HepG2 (cell line): ENCODE results near the gene FNDC4. TPM values are rescaled to one million over a fixed set of nuclear protein-coding genes. Genes with fewer than 3 reads are reported as not detected.
A peak's percentile ranks its signal among the peaks of the same experiment; 100 is the strongest.

Experiments used
- ATAC-seq: fragments of 200-7000 bp; cut with Tn5 transposase; 3 replicates; pipeline ENCODE4 v1.9.1; 2020; ENCODE audit warnings: mild to moderate bottlenecking, moderate library complexity
- BruUV-seq: library from RNA; stranded (reverse); fragments of 400-500 nt; replicated peaks from 2 replicates; lab custom pipeline; 2021; lab: Mats Ljungman, UMichigan
- CTCF ChIA-PET: fragments of 300-600 bp; formaldehyde crosslinking; extraction: SDS; loops from one replicate; lab custom pipeline; 2021; ENCODE audit warnings: low total read pairs, inconsistent platforms, low intra/inter-chr PET ratio; lab: Yijun Ruan, JAX
- POLR2A ChIA-PET: fragments of 350-600 bp; sonication (Branson Sonifier 250); formaldehyde crosslinking; loops from one replicate; lab custom pipeline; 2020; ENCODE audit warnings: antibody characterized with exemption, inconsistent platforms; lab: Yijun Ruan, JAX
- DNase-seq: peaks from one replicate; pipeline ENCODE4 v3.0.0-alpha.2; 2015; ENCODE audit warnings: low spot score
- FAIRE-seq: peaks from 3 replicates; lab custom pipeline; 2011; peaks lifted over from hg19 to GRCh38; lab: Jason Lieb, UNC
- H2AFZ ChIP-seq: one replicate; pipeline ENCODE4 v1.6.1; 2011; ENCODE audit warnings: low read length, inconsistent platforms
- H3K27ac ChIP-seq: fragments of 300-600 bp; 3 replicates; pipeline ENCODE4 v1.8.0; 2011; ENCODE audit warnings: mixed run types, mild to moderate bottlenecking, mixed read lengths, low read length, inconsistent platforms; ENCODE audit not compliant: insufficient read depth; ENCODE audit errors: extremely low read length
- H3K27me3 ChIP-seq, 2 experiments: fragments of 200-600 bp in 1 of 2; 2 replicates in 1 of 2; 3 replicates in 1 of 2; pipeline versions ENCODE4 v1.6.0 to v1.8.0; 2011; ENCODE audit warnings: low read length in 2 of 2, mild to moderate bottlenecking in 2 of 2, moderate library complexity in 2 of 2, inconsistent platforms in 1 of 2; ENCODE audit not compliant: insufficient read depth in 2 of 2, control insufficient read depth in 1 of 2
- H3K36me3 ChIP-seq, 2 experiments: fragments of 200-600 bp in 1 of 2; replicated peaks in 1 of 2; 2 replicates in 1 of 2; 3 replicates in 1 of 2; pipeline versions ENCODE4 v1.5.1 to v1.8.0; 2011; ENCODE audit warnings: low read length in 2 of 2, inconsistent platforms in 1 of 2; ENCODE audit not compliant: insufficient read depth in 2 of 2, control insufficient read depth in 1 of 2
- H3K4me1 ChIP-seq: 2 replicates; pipeline ENCODE4 v1.5.1; 2012; ENCODE audit warnings: low read length, inconsistent platforms; ENCODE audit not compliant: insufficient read depth
- H3K4me2 ChIP-seq: 2 replicates; pipeline ENCODE4 v1.6.0; 2011; ENCODE audit warnings: low read depth, low read length, inconsistent platforms
- H3K4me3 ChIP-seq, 3 experiments: fragments of 200-600 bp in 1 of 3; sonication (generic), shearing (Covaris generic) in 1 of 3; replicated peaks in 1 of 3; 2 replicates each; pipeline ENCODE4 v1.5.1; 2011 to 2016; ENCODE audit warnings: low read length in 3 of 3, inconsistent platforms in 2 of 3, low read depth in 2 of 3, mild to moderate bottlenecking in 2 of 3, control low read depth in 1 of 3, mixed read lengths in 1 of 3; ENCODE audit not compliant: insufficient read depth in 1 of 3
- H3K79me2 ChIP-seq: one replicate; pipeline ENCODE4 v1.6.1; 2011; ENCODE audit warnings: low read length, inconsistent platforms; ENCODE audit not compliant: insufficient read depth
- H3K9ac ChIP-seq: 2 replicates; pipeline ENCODE4 v1.6.0; 2011; ENCODE audit warnings: mild to moderate bottlenecking, low read depth, low read length, inconsistent platforms; ENCODE audit not compliant: insufficient read depth
- H3K9me3 ChIP-seq: 2 replicates; pipeline ENCODE4 v1.5.1; 2012; ENCODE audit warnings: mild to moderate bottlenecking, low read length
- H4K20me1 ChIP-seq: 2 replicates; pipeline ENCODE4 v1.6.0; 2011; ENCODE audit warnings: inconsistent platforms, mild to moderate bottlenecking, low read length, moderate library complexity; ENCODE audit not compliant: insufficient read depth
- ATF7 ChIP-seq, 2 experiments: fragments of 450-650 bp in 1 of 2; sonication (generic) in 1 of 2; formaldehyde crosslinking in 1 of 2; IDR thresholded peaks; 2 replicates each; pipeline versions ENCODE4 v1.4.0 to v1.6.1; 2016 to 2020; ENCODE audit warnings: antibody characterized with exemption in 1 of 2, mild to moderate bottlenecking in 1 of 2, missing genetic modification reagents in 1 of 2
- CREB1 ChIP-seq, 2 experiments: fragments of 450-650 bp in 1 of 2; IDR thresholded peaks; 2 replicates each; pipeline ENCODE4 v1.6.1; 2016 to 2017; ENCODE audit warnings: control low read depth in 1 of 2, mild to moderate bottlenecking in 1 of 2, missing compliant biosample characterization in 1 of 2, missing genetic modification characterization in 1 of 2
- RAD51 ChIP-seq: fragments of 450-650 bp; IDR thresholded peaks from 2 replicates; pipeline ENCODE4 v1.6.1; 2016; ENCODE audit warnings: borderline replicate concordance
- RXRA ChIP-seq: sonication (generic); formaldehyde crosslinking; IDR thresholded peaks from 2 replicates; pipeline ENCODE4 v1.5.1; 2020; ENCODE audit warnings: missing genetic modification reagents
- ZFP37 ChIP-seq: sonication (generic); formaldehyde crosslinking; IDR thresholded peaks from 2 replicates; pipeline ENCODE4 v1.4.0; 2020; ENCODE audit warnings: missing genetic modification reagents, borderline replicate concordance
- ZNF816 ChIP-seq: sonication (generic); formaldehyde crosslinking; IDR thresholded peaks from 2 replicates; pipeline ENCODE4 v1.8.0; 2022; ENCODE audit warnings: missing genetic modification reagents, mild to moderate bottlenecking, borderline replicate concordance
- WGBS: methylation state at CpG from one replicate; pipeline ENCODE4 v1.1.6; 2017; ENCODE audit warnings: low lambda C conversion rate; 5-methylcytosine and 5-hydroxymethylcytosine counted together
- in situ Hi-C: cut with HindIII; loops from 2 replicates; pipeline ENCODE4 v1.10.0; 2017; ENCODE audit warnings: low pct_unique_long_range_greater_than_20kb; ENCODE audit not compliant: extremely low pct_ligation_motif_present
- intact Hi-C: fragments of 100-400 bp; cut with micrococcal nuclease; formaldehyde crosslinking; loops from one replicate; pipeline ENCODE4 v1.10.0; 2022; ENCODE audit not compliant: unreplicated experiment
- polyA plus RNA-seq, 8 experiments: library from polyadenylated mRNA; depleted of rRNA in 3 of 8; stranded (reverse) in 7 of 8; unstranded in 1 of 8; fragments of >200 nt; fragmentation: Illumina TruSeq in 4 of 8; extraction: Trizol in 4 of 8; gene quantifications; 2 replicates each; pipeline versions ENCODE4 v1.2.1 to v1.2.3, GENCODE V29; 2011 to 2016; ENCODE audit warnings: low read depth in 4 of 8, missing spikeins in 1 of 8, mixed read lengths in 1 of 8; ENCODE audit not compliant: insufficient read depth in 1 of 8
- total RNA-seq, 5 experiments: library from RNA; depleted of rRNA; stranded (reverse); fragments of >200 nt; fragmentation: Illumina TruSeq; extraction: Trizol; gene quantifications; 2 replicates each; pipeline ENCODE4 v1.2.3, GENCODE V29; 2016; ENCODE audit warnings: low read depth in 1 of 5
- TF ChIP-seq, protein P1 (sequence below): sonication (generic); formaldehyde crosslinking; IDR thresholded peaks from 2 replicates; pipeline ENCODE4 v1.4.0; 2020; ENCODE audit warnings: mild to moderate bottlenecking, missing genetic modification reagents

Gene FNDC4
- total and polyA plus RNA-seq, 2 of the 13 experiments (the other 11 are each of a cell fraction or from before 2014, with no cell fraction given), result 9.0 to 17.4 TPM

GRCh38 chr2:27492557-27492956 lies 2.4 kb downstream of the FNDC4 start:
- Histone ChIP-seq H3K4me3 (no peak overlapping the region), H3K4me2 (no peak overlapping the region), H3K36me3 (no peaks in the 10 kb centered on the region), H3K27me3 (no peaks in the 10 kb centered on the region; a peak in 1 of 5 replicates), H3K9ac (no peak overlapping the region), H3K4me1 (peaks cover 61% of the 10 kb centered on the region), H2AFZ (no peak overlapping the region), H4K20me1 (no peaks in the 10 kb centered on the region), H3K79me2 (no peaks in the 10 kb centered on the region), H3K9me3 (no peaks in the 10 kb centered on the region), H3K27ac (no peak overlapping the region)
- DNase-seq, result no peak
- in situ Hi-C loops (no loop called here), intact Hi-C loops (no loop called here)
- TF ChIP-seq ZFP37 (CRISPR knock-in tag) (no peak), CREB1 (IDR thresholded peaks at IDR 0.05) (peak; percentile 71), CREB1 (CRISPR knock-in tag; IDR thresholded peaks at IDR 0.05) (no peak), ATF7 (IDR thresholded peaks at IDR 0.05) (peak; percentile 96), ATF7 (CRISPR knock-in tag; IDR thresholded peaks at IDR 0.05) (no peak)
- BruUV-seq, result no TSS peak
- CTCF ChIA-PET, result no interaction called here
- POLR2A ChIA-PET, result no interaction called here
- no peak for FAIRE-seq
- no peak for ATAC-seq
- 92% methylated on average over 4 of the region's 4 CpGs for WGBS

- Histone ChIP-seq H4K20me1 (no peaks in the 10 kb centered on the region), H3K4me3 (peak within 1 kb of the TSS; percentile 69 to 79 (median 78)), H3K27me3 (no peaks in the 10 kb centered on the region; a peak in 1 of 5 replicates), H3K4me1 (peaks cover 41% of the 10 kb centered on the region), H3K36me3 (peaks cover 0 to 4% of the 10 kb centered on the region in 2 experiments; a peak in 2 of 5 replicates), H3K79me2 (no peaks in the 10 kb centered on the region), H3K9me3 (no peaks in the 10 kb centered on the region), H3K9ac (peak within 1 kb of the TSS; percentile 73), H2AFZ (peak within 1 kb of the TSS; percentile 81), H3K4me2 (peak within 1 kb of the TSS; percentile 100), H3K27ac (peak within 1 kb of the TSS; percentile 54)
- in situ Hi-C loops, result no loop called here
- ATAC-seq, result peak; percentile 91
- intact Hi-C loops, result loop anchor here (1.0 to 2.0 kb wide), 2 partner anchors 60 to 81 kb away; partner anchors contain the start of gene PPM1G
- 17% methylated on average over 40 of the region's 43 CpGs for WGBS
- BruUV-seq, result TSS peak; percentile 97
- CTCF ChIA-PET, result no interaction called here
- FAIRE-seq, result peak; percentile 99
- peak; percentile 100 for DNase-seq
- POLR2A ChIA-PET, result interaction anchor here (0.9 to 1.1 kb wide), 2 partner anchors 62 to 80 kb away, joined by 3 to 4 read pairs; partner anchors contain the start of genes NRBP1 and PPM1G
- TF ChIP-seq RXRA, result peak; percentile 85
- TF ChIP-seq, protein P1, sequence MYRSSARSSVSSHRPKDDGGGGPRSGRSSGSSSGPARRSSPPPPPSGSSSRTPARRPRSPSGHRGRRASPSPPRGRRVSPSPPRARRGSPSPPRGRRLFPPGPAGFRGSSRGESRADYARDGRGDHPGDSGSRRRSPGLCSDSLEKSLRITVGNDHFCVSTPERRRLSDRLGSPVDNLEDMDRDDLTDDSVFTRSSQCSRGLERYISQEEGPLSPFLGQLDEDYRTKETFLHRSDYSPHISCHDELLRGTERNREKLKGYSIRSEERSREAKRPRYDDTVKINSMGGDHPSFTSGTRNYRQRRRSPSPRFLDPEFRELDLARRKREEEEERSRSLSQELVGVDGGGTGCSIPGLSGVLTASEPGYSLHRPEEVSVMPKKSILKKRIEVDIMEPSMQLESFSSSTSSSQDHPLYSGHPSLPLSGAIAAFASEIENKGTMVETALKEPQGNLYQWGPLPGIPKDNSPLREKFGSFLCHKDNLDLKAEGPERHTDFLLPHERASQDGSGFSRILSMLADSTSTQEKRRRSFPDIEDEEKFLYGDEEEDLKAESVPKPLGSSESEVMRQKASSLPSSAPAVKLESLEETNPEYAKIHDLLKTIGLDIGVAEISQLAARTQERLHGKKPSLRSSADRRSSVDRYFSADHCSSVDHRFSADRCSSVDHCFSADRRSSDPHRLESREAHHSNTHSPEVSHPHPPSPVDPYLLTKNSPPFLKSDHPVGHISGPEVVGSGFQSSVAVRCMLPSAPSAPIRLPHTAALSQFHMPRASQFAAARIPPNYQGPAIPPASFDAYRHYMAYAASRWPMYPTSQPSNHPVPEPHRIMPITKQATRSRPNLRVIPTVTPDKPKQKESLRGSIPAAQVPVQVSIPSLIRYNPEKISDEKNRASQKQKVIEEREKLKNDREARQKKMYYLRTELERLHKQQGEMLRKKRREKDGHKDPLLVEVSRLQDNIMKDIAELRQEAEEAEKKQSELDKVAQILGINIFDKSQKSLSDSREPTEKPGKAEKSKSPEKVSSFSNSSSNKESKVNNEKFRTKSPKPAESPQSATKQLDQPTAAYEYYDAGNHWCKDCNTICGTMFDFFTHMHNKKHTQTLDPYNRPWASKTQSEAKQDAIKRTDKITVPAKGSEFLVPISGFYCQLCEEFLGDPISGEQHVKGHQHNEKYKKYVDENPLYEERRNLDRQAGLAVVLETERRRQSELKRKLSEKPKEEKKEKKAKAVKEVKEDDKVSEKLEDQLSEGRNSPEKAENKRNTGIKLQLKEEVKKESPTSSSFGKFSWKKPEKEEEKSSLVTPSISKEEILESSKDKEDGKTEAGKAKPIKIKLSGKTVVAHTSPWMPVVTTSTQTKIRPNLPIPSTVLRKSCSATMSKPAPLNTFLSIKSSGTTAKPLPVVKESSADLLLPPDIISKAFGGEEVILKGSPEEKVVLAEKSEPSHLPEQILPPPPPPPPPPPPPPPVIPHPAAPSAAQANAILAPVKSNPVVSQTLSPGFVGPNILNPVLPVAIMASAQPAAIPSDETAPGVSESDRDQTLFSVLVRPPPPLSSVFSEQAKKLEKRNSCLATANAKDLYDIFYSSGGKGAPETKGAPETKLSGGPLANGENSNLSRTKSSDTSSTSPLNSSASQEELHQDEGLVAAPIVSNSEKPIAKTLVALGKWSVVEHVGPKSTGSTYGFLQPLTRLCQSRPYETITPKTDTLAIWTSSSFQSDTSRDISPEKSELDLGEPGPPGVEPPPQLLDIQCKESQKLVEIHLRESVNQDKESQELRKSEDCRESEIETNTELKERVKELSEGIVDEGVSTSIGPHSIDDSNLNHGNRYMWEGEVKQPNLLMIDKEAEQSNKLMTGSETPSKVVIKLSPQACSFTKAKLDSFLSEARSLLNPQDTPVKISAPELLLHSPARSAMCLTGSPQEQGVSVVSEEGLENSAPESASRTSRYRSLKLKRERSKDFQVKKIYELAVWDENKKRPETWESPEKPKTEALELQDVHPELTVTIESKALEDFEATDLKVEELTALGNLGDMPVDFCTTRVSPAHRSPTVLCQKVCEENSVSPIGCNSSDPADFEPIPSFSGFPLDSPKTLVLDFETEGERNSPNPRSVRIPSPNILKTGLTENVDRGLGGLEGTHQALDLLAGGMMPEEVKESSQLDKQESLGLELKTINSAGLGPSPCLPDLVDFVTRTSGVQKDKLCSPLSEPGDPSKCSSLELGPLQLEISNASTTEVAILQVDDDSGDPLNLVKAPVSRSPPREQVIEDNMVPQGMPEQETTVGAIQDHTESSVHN, result peak; percentile 78; the same call in 1 of the 2 replicates
- TF ChIP-seq RAD51, result no peak
- TF ChIP-seq ZNF816 (CRISPR knock-in tag), result no peak
Observed at GRCh38 chr2:27489498-27490397, 5.3 kb downstream of the FNDC4 start, which contains the start of gene IFT172. IFT172 (minus strand) TSS chr2:27489743; CDS start chr2:27489653, 90 bp downstream.
